ENCODE data around the gene TRHDE.

The TRHDE gene

GRCh38 chr12:72273851-72274351 is 1.7 kb downstream of the TRHDE start:
- no peak for DNase-seq

DNA sequence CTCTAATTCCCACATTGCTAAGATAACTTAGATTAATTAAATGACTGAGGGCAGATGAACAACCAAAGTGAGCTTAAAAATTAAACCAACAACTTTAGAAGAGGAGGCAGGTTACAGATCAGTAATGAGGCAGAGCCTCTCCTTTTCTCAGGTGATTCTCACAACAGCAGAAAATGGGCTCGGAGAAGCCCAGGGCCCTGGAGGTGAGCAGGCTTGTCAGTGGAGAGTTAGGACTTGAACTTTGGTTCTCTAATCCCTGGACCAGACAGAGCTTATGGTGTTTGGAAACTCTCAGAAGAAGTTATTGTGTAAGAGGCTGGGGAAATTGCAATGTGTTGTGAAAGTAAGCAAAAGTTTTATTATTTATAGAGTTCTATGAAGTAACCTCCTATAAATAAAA is 2.8 kb downstream of the TRHDE start:
- DNase-seq = no peak

DNA sequence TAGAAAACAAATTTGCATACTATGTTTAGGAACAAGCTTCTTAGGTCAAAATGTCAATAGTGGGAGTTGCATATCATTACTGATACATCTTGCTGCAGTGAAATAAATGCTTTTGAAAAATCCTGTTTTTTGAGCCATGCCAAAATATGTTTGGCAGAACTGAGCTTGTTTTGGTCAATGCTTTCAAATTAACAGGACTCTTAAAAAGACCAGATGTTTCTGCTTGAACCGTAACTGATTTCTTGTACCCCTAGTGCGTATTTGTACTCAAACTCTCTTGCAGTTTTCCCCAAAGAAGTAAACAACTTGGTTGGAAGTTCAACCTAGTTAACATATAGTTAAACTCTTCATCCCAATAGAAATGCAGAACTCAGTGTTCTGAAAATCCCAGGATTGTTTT is 3.4 kb downstream of the TRHDE start:
- no peak for DNase-seq

DNA sequence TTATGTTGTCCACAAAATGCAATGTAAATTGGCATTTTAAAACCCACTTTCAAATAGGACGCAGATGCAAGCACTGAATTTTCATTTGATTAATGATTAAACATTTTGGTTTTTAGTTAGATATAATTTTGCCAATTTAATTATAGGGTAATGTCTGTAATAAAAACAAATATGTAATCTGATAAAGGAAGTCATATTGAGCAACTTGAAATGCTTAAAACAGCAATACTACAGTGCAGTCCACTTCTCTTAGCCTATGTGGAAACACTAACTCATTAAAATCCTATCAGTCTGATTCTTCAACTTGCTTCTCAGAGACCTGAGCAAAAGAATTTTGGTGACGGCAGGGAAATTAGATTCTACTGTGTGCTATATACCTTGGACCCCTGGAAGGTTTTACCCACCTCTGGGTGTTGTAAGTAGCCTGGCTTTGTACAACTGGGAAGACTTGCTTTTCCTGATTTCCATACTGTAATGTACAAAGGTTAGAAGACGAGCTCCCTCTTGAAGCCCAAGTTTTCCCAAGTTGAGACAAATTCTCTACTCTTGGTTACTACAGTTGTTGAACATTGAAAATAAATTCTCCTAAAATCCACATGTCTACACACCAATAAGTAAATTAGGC is 4.1 kb downstream of the TRHDE start:
- DNase-seq = no peak

GRCh38 chr12:72277415-72277814 is 5.2 kb downstream of the TRHDE start:
- no peak for DNase-seq

- DNase-seq = no peak
Observed at GRCh38 chr12:72278894-72279293, 6.7 kb downstream of the TRHDE start.

GRCh38 chr12:72281126-72281525 is 9.0 kb downstream of the TRHDE start:
- DNase-seq = no peak

GRCh38 chr12:72282721-72283120 is 10.6 kb downstream of the TRHDE start:
- DNase-seq = no peak

DNA sequence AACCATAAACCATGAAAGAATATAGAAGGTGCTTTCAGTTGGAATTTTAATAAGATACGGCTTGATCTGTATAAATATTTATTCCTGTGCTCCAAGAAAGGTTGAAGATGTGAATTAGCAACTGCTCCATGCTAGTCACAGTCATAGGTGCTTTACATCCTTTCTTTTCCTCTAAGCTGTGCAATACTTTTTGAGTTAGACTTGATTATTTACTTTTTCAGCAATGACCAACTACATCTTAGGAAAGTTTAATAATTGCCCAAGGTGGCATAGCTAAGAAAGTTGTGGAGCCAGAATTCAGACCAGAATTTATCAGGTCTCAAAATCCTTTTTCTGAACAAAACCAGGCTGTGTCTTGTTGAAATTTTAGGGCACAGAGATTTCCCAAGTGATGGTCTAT is 13.7 kb downstream of the TRHDE start:
- no peak for DNase-seq

- DNase-seq = no peak
Observed at GRCh38 chr12:72286526-72286925, 14.4 kb downstream of the TRHDE start.

GRCh38 chr12:72288436-72288835 is 16.3 kb downstream of the TRHDE start:
- no peak for DNase-seq

DNA sequence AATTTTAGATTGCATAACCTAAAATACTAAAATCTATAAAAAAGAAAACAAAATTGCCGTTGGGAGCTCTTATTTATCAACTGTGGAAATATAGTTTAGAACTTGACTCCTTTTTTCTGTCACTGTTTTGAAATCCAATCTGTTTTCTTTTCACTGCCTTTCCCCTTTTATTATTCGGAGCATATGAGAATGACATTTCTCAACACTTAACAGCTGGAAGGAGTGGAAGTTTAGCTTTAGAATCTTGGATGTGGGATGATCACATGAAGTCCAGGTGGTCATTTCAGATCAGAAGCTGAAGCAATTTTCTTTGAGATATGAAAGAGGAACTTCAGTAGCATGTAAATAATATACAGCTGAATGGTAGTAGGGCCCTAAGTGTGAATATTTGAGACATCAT is 16.7 kb downstream of the TRHDE start:
- no peak for DNase-seq

GRCh38 chr12:72289633-72290032 is 17.5 kb downstream of the TRHDE start:
- DNase-seq = no peak

DNA sequence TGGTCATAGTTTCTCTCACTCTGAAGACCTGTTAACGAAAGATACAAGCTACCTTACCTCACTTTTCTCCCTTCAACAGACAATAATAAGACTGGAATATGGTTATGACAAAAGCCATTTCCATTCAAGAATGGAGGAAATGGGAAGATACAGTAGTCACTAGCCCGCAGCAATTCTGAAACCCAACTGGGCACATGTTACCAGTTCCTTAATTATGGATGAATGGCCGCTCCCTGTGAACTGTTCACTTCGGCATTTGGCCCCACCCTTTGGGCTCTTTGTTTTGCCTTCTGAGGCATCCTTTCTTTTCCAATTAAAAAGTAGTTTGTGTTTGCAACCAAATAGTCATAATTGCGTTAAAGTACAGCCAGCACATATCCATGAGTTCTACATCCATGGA is 19.0 kb downstream of the TRHDE start:
- DNase-seq = no peak

GRCh38 chr12:72293701-72294100 is 21.5 kb downstream of the TRHDE start:
- no peak for DNase-seq

DNA sequence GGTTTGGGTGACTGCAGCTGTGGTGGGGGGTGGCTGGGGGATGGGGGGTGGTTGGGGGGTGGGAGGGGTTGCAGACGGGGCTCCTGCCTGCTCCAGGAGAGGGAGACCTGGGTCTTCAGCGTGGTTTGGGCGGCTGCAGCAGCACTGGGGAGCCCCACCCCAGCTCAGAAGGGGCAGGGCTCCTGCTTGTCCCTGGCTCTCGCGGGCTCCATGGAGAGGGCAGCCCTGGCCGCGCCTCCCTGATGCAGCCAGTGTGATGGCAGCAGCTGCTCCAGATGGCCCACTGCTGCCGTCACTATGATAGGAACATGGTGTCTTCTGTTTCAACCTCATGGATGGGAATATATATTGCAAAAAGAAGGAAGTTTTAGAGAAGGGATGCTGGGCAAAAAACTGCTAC is 22.9 kb downstream of the TRHDE start:
- DNase-seq = no peak

DNA sequence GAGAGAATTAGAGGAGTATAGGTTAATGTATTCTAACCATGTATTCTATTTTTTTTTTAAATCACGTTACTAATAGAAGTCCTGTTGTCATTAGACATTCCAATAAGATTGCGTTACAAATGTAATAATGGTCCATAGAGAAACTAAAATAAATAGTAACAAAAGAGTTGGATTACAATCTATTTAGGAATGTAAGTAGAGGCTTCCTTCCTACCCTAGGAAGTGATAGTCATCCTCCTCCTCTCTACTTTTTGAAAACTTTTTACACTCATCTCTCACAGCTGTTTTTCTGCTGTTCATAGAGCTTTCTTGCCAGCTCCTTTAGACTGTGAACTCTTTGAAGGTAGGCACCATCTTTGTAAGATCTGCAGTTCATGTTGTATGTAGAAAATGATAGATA is 23.6 kb downstream of the TRHDE start:
- DNase-seq = no peak

DNA sequence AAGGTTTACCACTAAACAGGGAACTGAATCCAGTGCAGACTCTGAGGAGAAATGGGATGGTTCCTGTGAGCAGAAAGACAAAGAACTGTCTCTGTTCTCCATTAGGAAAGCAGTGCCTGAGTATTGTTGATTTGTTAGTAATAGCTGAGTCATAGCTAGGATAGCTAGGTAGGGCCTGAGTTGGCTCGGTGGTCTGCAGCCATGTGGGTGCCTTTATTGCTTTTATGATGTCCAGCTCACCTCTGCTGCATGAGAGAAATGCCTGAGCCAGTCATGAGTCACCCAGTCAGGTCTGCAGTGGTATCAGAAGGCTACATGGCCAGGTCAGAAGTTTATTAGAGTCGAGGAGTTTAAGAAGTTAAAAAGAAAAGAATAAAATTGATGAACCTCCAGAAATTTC is 24.2 kb downstream of the TRHDE start:
- DNase-seq = no peak

- DNase-seq = no peak
Observed at GRCh38 chr12:72297666-72298065, 25.5 kb downstream of the TRHDE start.

GRCh38 chr12:72300728-72301127 is 28.6 kb downstream of the TRHDE start:
- no peak for DNase-seq

- no peak for DNase-seq
Observed at GRCh38 chr12:72304751-72305150, 32.6 kb downstream of the TRHDE start.

- DNase-seq = no peak
Observed at GRCh38 chr12:72307229-72307628, 35.1 kb downstream of the TRHDE start.

GRCh38 chr12:72311946-72312345 is 39.8 kb downstream of the TRHDE start:
- DNase-seq = no peak

GRCh38 chr12:72313806-72314205 is 41.6 kb downstream of the TRHDE start:
- DNase-seq = no peak

- DNase-seq = no peak
Observed at GRCh38 chr12:72315858-72316257, 43.7 kb downstream of the TRHDE start.

- DNase-seq = no peak
Observed at GRCh38 chr12:72318341-72318740, 46.2 kb downstream of the TRHDE start.

Data from right forelimb (tissue), 1 donor.